Measurements from ENCODE around the gene ASTL.

- TF ChIP-seq CTCF (IDR thresholded peaks at IDR 0.05; ENCODE audit: insufficient read depth, low read length), result no peak
- TF ChIP-seq GABPA (IDR thresholded peaks at IDR 0.05; ENCODE audit: low read depth), result no peak
Measured at GRCh38 chr2:96102596-96103186, 35.6 kb downstream of the ASTL start.

Data from HL-60 (cell line).